Daoy (cell line): ENCODE data around the gene FBXL14. TPM values are rescaled to one million over a fixed set of nuclear protein-coding genes. Genes with fewer than 3 reads are reported as not detected.
A peak's percentile ranks its signal among the peaks of the same experiment; 100 is the strongest.

Source experiments
- DNase-seq: peaks from one replicate; pipeline ENCODE4 v3.0.0-alpha.2; 2015; ENCODE audit warnings: low read depth
- total RNA-seq: library from RNA; depleted of rRNA; stranded (reverse); fragments of >200 nt; shearing (Covaris generic); gene quantifications from 2 replicates; pipeline ENCODE4 v1.2.3, GENCODE V29; 2014

The FBXL14 gene
- total RNA-seq, 1 experiment from 2014 or later = 12.6 TPM

- no peak for DNase-seq
Observed at GRCh38 chr12:1536817-1537216, 57.6 kb downstream of the FBXL14 start.

GRCh38 chr12:1534748-1535147 is 59.6 kb downstream of the FBXL14 start:
- no peak for DNase-seq

- peak; percentile 77 for DNase-seq
Observed at GRCh38 chr12:1533602-1534304, 60.6 kb downstream of the FBXL14 start.

GRCh38 chr12:1533205-1533601 is 61.2 kb downstream of the FBXL14 start:
- peak; percentile 53 for DNase-seq

- no peak for DNase-seq
Observed at GRCh38 chr12:1532375-1533165, 61.8 kb downstream of the FBXL14 start.

GRCh38 chr12:1531654-1532374 is 62.6 kb downstream of the FBXL14 start:
- no peak for DNase-seq

DNA sequence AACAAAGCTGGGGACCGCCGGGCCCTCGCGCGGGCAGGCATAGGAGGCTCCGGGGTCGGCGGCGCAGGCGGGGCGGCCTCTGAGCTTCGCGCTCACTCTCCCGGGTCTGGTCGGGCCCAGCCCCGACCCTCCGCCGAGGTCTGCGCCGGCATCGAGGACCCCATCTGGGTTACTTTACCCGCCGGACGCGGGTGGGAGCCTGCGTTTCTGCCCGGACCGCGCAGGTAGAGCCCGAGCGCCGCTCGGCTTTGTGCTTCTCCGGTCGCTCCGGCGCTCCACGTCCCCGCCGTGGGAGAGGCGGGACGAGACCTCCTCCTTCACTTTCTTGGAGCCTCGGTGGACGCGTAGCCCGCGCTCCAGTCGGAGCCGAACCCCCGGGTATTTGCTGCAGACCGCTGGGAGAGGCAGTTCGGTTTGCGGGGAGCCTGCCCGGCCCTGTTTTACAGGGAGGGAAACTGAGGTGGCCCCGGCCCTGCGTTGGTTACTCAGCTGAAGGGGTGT is 63.2 kb downstream of the FBXL14 start:
- DNase-seq = peak; percentile 34

DNA sequence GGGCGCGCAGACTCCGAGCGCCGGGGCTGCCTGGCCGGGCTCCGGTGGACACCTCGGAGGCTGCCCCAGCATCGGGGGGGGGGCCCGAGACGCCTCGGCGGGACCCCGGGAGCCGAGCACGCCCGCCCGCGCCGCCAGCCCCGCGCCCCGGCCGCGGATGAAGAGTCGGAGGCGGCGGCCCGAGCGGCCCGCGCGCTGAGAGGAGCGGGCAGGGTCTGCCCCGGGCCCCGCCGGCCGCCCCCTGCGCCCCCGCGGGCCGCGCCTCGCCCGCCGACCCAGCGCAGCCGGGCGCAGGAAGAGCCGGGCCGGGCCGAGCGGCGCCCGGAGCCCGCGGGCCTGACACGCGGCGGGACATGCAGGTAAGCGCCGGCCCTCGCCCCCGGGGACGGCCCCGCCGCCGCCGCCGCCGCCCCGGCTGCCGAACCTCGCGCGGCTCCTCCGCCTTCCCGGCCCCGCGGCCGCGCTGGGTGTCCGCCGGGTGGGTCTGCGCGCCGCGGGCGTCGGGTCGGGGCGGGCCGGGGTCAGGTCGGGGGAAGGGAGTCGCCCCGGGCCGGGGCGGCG is 63.7 kb downstream of the FBXL14 start:
- no peak for DNase-seq

GRCh38 chr12:1529862-1530591 is 64.4 kb downstream of the FBXL14 start:
- peak; percentile 72 for DNase-seq

DNA sequence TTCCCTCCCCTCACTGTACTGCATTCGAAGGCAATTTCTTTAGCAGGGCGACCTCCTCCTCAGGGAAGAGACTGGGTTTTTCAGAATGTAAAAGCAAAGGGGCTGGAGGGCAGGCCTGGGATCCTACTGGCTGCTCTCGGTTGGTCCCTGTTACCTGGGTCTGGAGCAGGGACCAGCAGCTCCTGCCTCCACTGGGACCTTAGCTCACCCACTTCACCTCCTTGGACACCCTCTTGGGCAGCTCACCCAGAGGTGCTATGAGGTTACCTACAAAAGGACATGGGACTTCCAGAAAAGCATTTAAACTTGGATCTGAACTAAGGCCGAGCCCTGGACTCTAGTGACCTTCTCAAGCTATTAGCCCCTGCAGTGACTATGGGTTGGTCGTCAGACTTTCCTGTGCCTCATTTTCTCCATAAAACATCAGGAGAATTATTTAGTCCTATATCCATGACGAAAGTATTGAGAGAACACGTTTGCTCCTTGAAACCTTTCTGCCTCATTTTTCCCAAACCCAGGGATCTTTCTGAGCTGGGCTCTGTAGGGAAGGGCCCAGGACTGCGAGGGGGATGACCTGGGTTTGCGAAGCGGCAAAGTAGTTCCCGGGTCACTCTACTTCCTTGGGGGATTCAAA is 65.0 kb downstream of the FBXL14 start:
- no peak for DNase-seq

DNA sequence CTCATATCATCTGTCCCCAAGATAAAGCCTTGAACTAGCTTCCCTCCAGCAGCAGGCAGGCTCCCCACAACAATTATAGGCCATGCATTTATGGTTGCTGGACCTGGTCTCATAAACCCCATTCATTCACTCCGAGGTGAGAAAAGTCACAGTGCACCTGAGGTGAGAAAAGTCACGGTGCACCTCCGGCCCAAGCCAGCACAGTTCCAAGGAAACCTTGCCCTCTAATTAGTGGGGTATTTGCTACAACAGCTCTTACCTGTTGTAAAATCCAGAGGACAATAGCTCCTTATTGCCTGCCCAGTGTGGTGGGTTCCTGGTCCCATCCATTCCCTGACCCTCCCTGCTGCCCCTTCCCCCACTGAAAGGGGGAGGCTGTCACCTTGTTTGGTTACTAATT is 65.6 kb downstream of the FBXL14 start:
- DNase-seq = no peak

GRCh38 chr12:1527789-1528188 is 66.6 kb downstream of the FBXL14 start:
- peak; percentile 94 for DNase-seq

DNA sequence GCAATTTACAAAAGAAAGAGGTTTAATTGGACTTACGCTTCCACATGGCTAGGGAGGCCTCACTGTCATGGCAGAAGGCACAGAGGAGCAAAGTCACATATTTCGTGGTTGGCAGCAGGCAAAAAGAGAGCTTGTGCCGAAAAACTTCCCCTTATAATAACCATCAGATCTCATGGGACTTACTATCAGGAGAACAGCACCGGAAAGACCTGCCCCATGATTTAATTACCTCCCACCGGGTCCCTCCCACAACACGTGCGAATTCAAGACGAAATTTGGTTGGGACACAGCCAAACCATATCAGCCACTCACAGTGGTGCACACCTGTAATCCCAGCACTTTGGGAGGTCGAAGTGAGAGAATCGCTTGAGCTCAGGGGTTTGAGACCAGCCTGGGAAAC is 68.5 kb downstream of the FBXL14 start:
- DNase-seq = no peak

- DNase-seq = no peak
Observed at GRCh38 chr12:1523558-1524050, 70.8 kb downstream of the FBXL14 start.

DNA sequence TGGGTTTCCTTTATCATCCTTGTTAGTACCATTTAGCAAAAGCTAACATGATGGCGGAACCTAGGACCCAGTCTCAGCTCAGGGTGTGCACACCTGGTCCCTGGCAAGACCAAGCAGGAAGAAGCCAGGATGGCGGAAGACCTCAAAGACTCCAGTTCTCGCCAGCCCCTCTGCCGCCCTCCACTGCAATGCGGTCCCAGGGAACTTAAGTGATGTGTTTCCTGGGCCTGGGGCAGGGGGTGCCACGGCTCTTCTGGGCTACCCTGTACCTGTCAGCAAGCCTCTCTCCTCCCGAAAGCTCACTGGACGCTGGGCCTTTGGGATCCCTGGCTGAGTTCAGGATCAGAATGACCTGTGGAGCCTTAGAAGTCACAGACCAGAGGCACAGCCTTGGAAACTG is 71.3 kb downstream of the FBXL14 start:
- no peak for DNase-seq

DNA sequence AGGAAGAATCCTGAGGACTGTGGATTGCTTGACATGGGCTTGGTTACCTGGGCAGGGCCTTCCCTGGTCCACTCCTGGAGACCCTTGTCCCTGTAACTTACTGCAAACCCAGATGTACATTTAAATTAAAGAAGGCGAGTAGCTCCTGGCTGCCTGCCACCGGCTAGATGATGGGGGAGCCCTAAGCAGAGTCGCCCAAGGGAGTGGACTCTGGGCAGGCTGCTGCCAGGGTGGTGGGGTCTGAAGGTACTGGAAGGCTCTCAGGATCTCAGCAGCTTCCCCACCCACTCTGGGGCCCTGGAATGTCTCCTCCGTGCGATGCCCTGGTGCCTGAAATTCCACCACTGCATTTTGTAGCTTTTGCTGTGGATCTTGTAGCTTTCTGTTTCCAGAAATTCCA is 74.7 kb downstream of the FBXL14 start:
- DNase-seq = peak; percentile 35

DNA sequence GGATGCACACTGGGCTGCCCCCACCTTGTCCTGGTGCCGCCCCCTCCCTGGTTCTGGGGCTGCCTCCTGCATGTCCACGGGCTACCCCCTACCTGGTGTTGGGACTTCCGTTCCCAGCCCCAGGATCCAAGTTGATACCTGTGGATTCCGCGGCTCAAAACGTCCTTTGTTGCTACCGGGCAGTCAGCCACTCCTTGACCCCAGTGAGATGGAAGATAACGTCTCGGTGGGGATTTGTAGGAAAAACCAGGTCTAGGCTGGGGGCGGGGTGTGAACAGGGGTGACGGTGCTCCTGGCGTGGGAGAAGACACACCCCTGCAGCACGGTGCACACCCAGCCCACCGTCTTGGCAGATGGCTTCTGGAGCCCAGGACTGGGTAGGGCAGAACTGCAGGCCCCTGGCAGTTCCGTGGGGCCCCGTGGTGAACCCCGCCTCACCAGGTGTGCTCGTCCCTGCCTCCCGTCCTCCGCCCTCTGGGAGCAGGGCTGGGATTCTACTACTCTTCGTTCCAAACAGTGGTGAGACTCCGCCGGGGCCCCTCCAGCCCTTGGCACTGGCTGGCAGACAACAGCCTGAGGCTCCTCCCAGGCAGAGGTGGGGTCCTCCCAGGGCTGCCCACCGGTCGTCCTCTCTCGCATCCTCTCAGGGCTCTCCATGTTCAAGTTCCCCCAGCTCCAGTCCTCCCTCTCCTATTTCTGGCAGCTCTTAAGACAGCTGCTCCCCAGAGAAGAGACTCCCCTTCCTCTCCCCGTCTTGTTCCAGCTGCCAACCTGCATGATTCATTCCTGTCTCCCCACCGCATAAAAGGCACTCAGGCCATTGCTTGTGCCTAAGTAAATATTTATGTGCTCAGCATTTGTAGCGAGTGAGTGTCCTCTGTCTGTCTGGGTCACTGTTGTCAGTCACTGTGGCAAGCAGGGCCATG is 75.5 kb downstream of the FBXL14 start:
- DNase-seq = peak; percentile 93

GRCh38 chr12:1517734-1518525 is 76.5 kb downstream of the FBXL14 start:
- DNase-seq = no peak

- peak; percentile 28 for DNase-seq
Observed at GRCh38 chr12:1517007-1517406, 77.4 kb downstream of the FBXL14 start.
